Immature natural killer cell (primary cell): ENCODE measurements around the gene POLR3GL. TPM values are rescaled to one million over a fixed set of nuclear protein-coding genes. Genes with fewer than 3 reads are reported as not detected.

ENCODE experiments used
- DNase-seq, 3 donors: peaks; one replicate each; pipeline ENCODE4 v3.0.0; 2022; ENCODE audit warnings: mixed read lengths in 1 of 3
- H3K27ac Mint-ChIP-seq, 6 donors: one replicate each; pipeline ENCODE4 v1.8.0; 2020; ENCODE audit warnings: mixed read lengths in 6 of 6, mild to moderate bottlenecking in 5 of 6, inconsistent platforms in 4 of 6, moderate library complexity in 3 of 6
- H3K27me3 Mint-ChIP-seq, 3 donors: one replicate each; pipeline ENCODE4 v1.8.0; 2020 to 2021; ENCODE audit warnings: low read depth in 3 of 3, mild to moderate bottlenecking in 3 of 3, mixed read lengths in 3 of 3, moderate library complexity in 3 of 3, inconsistent platforms in 1 of 3
- H3K36me3 Mint-ChIP-seq, 3 donors: one replicate each; pipeline ENCODE4 v1.8.0; 2020; ENCODE audit warnings: mixed read lengths in 3 of 3, inconsistent platforms in 2 of 3, mild to moderate bottlenecking in 2 of 3
- H3K4me1 Mint-ChIP-seq, 2 donors: one replicate each; pipeline ENCODE4 v1.8.0; 2020; ENCODE audit warnings: inconsistent platforms in 2 of 2, mild to moderate bottlenecking in 2 of 2, mixed read lengths in 2 of 2, moderate library complexity in 1 of 2
- H3K4me3 Mint-ChIP-seq, 5 donors: one replicate each; pipeline ENCODE4 v1.8.0; 2020; ENCODE audit warnings: mild to moderate bottlenecking in 5 of 5, mixed read lengths in 5 of 5, inconsistent platforms in 3 of 5, moderate library complexity in 3 of 5
- H3K9me3 Mint-ChIP-seq, 6 donors: one replicate each; pipeline ENCODE4 v1.8.0; 2020; ENCODE audit warnings: mild to moderate bottlenecking in 6 of 6, mixed read lengths in 6 of 6, inconsistent platforms in 4 of 6, moderate library complexity in 3 of 6
- polyA plus RNA-seq, 3 donors: library from polyadenylated mRNA; unstranded; fragments of 300-500 nt; fragmentation: Illumina TruSeq; gene quantifications; one replicate each; pipeline ENCODE4 v1.2.3, GENCODE V29; 2021

The POLR3GL gene
- polyA plus RNA-seq, 3 donors from 2014 or later, result 112 to 207 (median 119) TPM

- Mint-ChIP-seq H3K36me3 (peaks cover 50 to 52% (median 50%) of the 10 kb centered on the region in 3 donors), H3K4me3 (peak overlapping the region; percentile 97 to 100 (median 98)), H3K4me1 (peaks cover 58 to 59% of the 10 kb centered on the region in 2 donors)
Measured at GRCh38 chr1:145993618-145994390, 29.3 kb downstream of the POLR3GL start.

GRCh38 chr1:145994391-145995120 lies 30.1 kb downstream of the POLR3GL start:
- peaks cover 8 to 29% (median 12%) of the 10 kb centered on the region in 3 donors for H3K27me3 Mint-ChIP-seq
- peaks cover 50 to 52% (median 50%) of the 10 kb centered on the region in 3 donors for H3K36me3 Mint-ChIP-seq
- H3K4me1 Mint-ChIP-seq, result peaks cover 65% of the 10 kb centered on the region in 2 donors
- H3K9me3 Mint-ChIP-seq, result peaks cover 0 to 13% (median 3%) of the 10 kb centered on the region in 6 donors
- H3K4me3 Mint-ChIP-seq, result peak overlapping the region; percentile 97 to 100 (median 98)
- peak in 1 of 3 donors; percentile 8 for DNase-seq
- peak overlapping the region; percentile 95 to 98 (median 96) for H3K27ac Mint-ChIP-seq

More at GRCh38 chr1:145993618-145994390, 29.3 kb downstream of the POLR3GL start:
- H3K27me3 Mint-ChIP-seq, result peaks cover 8 to 30% (median 12%) of the 10 kb centered on the region in 3 donors
- peak overlapping the region; percentile 95 to 98 (median 96) for H3K27ac Mint-ChIP-seq
- peaks cover 0 to 13% (median 3%) of the 10 kb centered on the region in 6 donors for H3K9me3 Mint-ChIP-seq
- peak in 1 of 3 donors; percentile 6 for DNase-seq

- no peak for DNase-seq
- peaks cover 50 to 52% (median 50%) of the 10 kb centered on the region in 3 donors for H3K36me3 Mint-ChIP-seq
- peak overlapping the region; percentile 97 to 100 (median 98) for H3K4me3 Mint-ChIP-seq
- H3K27ac Mint-ChIP-seq, result peak overlapping the region; percentile 95 to 98 (median 96)
- H3K27me3 Mint-ChIP-seq, result peaks cover 8 to 29% (median 12%) of the 10 kb centered on the region in 3 donors
- peaks cover 0 to 12% (median 3%) of the 10 kb centered on the region in 6 donors for H3K9me3 Mint-ChIP-seq
- H3K4me1 Mint-ChIP-seq, result peaks cover 70 to 71% of the 10 kb centered on the region in 2 donors
Measured at GRCh38 chr1:145995148-145995881, 30.8 kb downstream of the POLR3GL start.

GRCh38 chr1:145995964-145996432 lies 31.5 kb downstream of the POLR3GL start:
- peaks cover 64% of the 10 kb centered on the region in 2 donors for H3K4me1 Mint-ChIP-seq
- H3K27me3 Mint-ChIP-seq, result peaks cover 8 to 29% (median 12%) of the 10 kb centered on the region in 3 donors
- H3K27ac Mint-ChIP-seq, result peak overlapping the region; percentile 95 to 98 (median 96)
- peaks cover 0 to 10% (median 3%) of the 10 kb centered on the region in 6 donors for H3K9me3 Mint-ChIP-seq
- H3K36me3 Mint-ChIP-seq, result peaks cover 50 to 52% (median 50%) of the 10 kb centered on the region in 3 donors
- DNase-seq, result no peak
- peak overlapping the region; percentile 97 to 100 (median 98) for H3K4me3 Mint-ChIP-seq

- Mint-ChIP-seq H3K9me3 (peaks cover 0 to 10% (median 3%) of the 10 kb centered on the region in 6 donors), H3K4me1 (peaks cover 62 to 64% of the 10 kb centered on the region in 2 donors), H3K27me3 (peaks cover 8 to 27% (median 12%) of the 10 kb centered on the region in 3 donors), H3K36me3 (peaks cover 50 to 51% (median 50%) of the 10 kb centered on the region in 3 donors), H3K27ac (peak within 1 kb of the TSS; percentile 96 to 98 (median 97)), H3K4me3 (peak within 1 kb of the TSS; percentile 97 to 100 (median 98))
- peak; percentile 90 to 93 (median 92) for DNase-seq
Measured at GRCh38 chr1:145996433-145997015, 32.0 kb downstream of the POLR3GL start, which contains the start of gene TXNIP. Gene TXNIP (minus strand): TSS chr1:145996579. CDS start chr1:145996266, 313 bp downstream.

GRCh38 chr1:145997016-145997717 lies 32.7 kb downstream of the POLR3GL start:
- Mint-ChIP-seq H3K9me3 (peaks cover 0 to 7% (median 3%) of the 10 kb centered on the region in 6 donors), H3K27me3 (peaks cover 8 to 24% (median 12%) of the 10 kb centered on the region in 3 donors), H3K36me3 (peaks cover 43 to 44% (median 43%) of the 10 kb centered on the region in 3 donors), H3K4me1 (peaks cover 59 to 63% of the 10 kb centered on the region in 2 donors), H3K4me3 (peak overlapping the region; percentile 97 to 100 (median 98)), H3K27ac (peak overlapping the region; percentile 96 to 98 (median 97))
- peak; percentile 48 to 52 (median 49) for DNase-seq

GRCh38 chr1:145997718-145998023 lies 33.2 kb downstream of the POLR3GL start:
- peaks cover 54 to 58% of the 10 kb centered on the region in 2 donors for H3K4me1 Mint-ChIP-seq
- peaks cover 38 to 39% (median 38%) of the 10 kb centered on the region in 3 donors for H3K36me3 Mint-ChIP-seq
- H3K9me3 Mint-ChIP-seq, result peaks cover 0 to 7% (median 3%) of the 10 kb centered on the region in 6 donors
- peaks cover 8 to 20% (median 12%) of the 10 kb centered on the region in 3 donors for H3K27me3 Mint-ChIP-seq
- H3K27ac Mint-ChIP-seq, result peak overlapping the region; percentile 96 to 98 (median 97)
- H3K4me3 Mint-ChIP-seq, result peak overlapping the region; percentile 97 to 100 (median 98)
- DNase-seq, result peak in 1 of 3 donors; percentile 20

- H3K27ac Mint-ChIP-seq, result peak overlapping the region; percentile 84 to 98 (median 96)
- peaks cover 40 to 47% of the 10 kb centered on the region in 2 donors for H3K4me1 Mint-ChIP-seq
- H3K27me3 Mint-ChIP-seq, result peaks cover under 1 to 12% (median 9%) of the 10 kb centered on the region in 3 donors
- peaks cover 0 to 6% (median 0%) of the 10 kb centered on the region in 6 donors for H3K9me3 Mint-ChIP-seq
- peak in 2 of 3 donors; percentile 26 to 41 for DNase-seq
- H3K36me3 Mint-ChIP-seq, result peaks cover 20 to 21% (median 20%) of the 10 kb centered on the region in 3 donors
- H3K4me3 Mint-ChIP-seq, result peak overlapping the region; percentile 73 to 100 (median 98)
Measured at GRCh38 chr1:145999321-146000024, 35.0 kb downstream of the POLR3GL start.

GRCh38 chr1:146001709-146002108 lies 37.2 kb downstream of the POLR3GL start:
- Mint-ChIP-seq H3K9me3 (peaks cover 0 to 2% (median 0%) of the 10 kb centered on the region in 6 donors), H3K27me3 (peaks cover 0 to 10% (median 7%) of the 10 kb centered on the region in 3 donors), H3K36me3 (peaks cover 0 to 4% (median 0%) of the 10 kb centered on the region in 3 donors), H3K27ac (peak overlapping the region in 4 of 6 donors; percentile 79 to 88 (median 82)), H3K4me1 (peaks cover 59 to 67% of the 10 kb centered on the region in 2 donors), H3K4me3 (peak overlapping the region in 1 of 5 donors; percentile 63)
- no peak for DNase-seq

GRCh38 chr1:146007489-146008133 lies 43.1 kb downstream of the POLR3GL start:
- Mint-ChIP-seq H3K4me1 (peaks cover 27 to 33% of the 10 kb centered on the region in 2 donors), H3K27me3 (peaks cover 0 to 9% (median 5%) of the 10 kb centered on the region in 3 donors), H3K9me3 (no peaks in the 10 kb centered on the region), H3K36me3 (peaks cover 0 to 4% (median 0%) of the 10 kb centered on the region in 3 donors), H3K27ac (peak overlapping the region; percentile 73 to 91 (median 87)), H3K4me3 (peak overlapping the region in 4 of 5 donors; percentile 69 to 86 (median 82))
- no peak for DNase-seq
